Thoracic aorta (tissue), 2 donors: ENCODE results near the gene CHM. TPM values are rescaled to one million over a fixed set of nuclear protein-coding genes. Genes with fewer than 3 reads are reported as not detected.
"Not testable (repeated sequence)": the region's sequence is repeated elsewhere in the genome, so short reads cannot be mapped to it uniquely, and the experiment has no call there.

Experiments
- ATAC-seq: fragments of 150-250 bp; one replicate; pipeline ENCODE4 v1.8.0; 2017; ENCODE audit warnings: low read depth; ENCODE audit not compliant: insufficient number of reproducible peaks, low FRiP score
- DNase-seq: peaks from one replicate; pipeline ENCODE4 v3.0.0-alpha.2; 2020; ENCODE audit warnings: low spot score
- H3K27ac ChIP-seq, 2 donors: fragments of 200-600 bp; sonication (generic); 1 replicate in 1 of 2; 2 replicates in 1 of 2; pipeline ENCODE4 v1.5.1; 2016; ENCODE audit warnings: mild to moderate bottlenecking in 2 of 2, moderate library complexity in 2 of 2
- H3K27me3 ChIP-seq: fragments of 200-600 bp; sonication (generic); replicated peaks from 2 replicates; pipeline ENCODE4 v1.6.0; 2016; ENCODE audit warnings: mild to moderate bottlenecking; ENCODE audit not compliant: insufficient read depth
- H3K36me3 ChIP-seq: fragments of 200-600 bp; sonication (generic); one replicate; pipeline ENCODE4 v1.5.1; 2016
- H3K4me1 ChIP-seq, 2 donors: fragments of 200-600 bp; sonication (generic); 1 replicate in 1 of 2; 2 replicates in 1 of 2; pipeline versions ENCODE4 v1.5.1 to v1.6.0; 2016; ENCODE audit warnings: low read depth in 2 of 2, mild to moderate bottlenecking in 1 of 2; ENCODE audit not compliant: control insufficient read depth in 1 of 2
- H3K4me3 ChIP-seq: fragments of 200-600 bp; sonication (generic); 2 replicates; pipeline ENCODE4 v1.5.1; 2016; ENCODE audit warnings: mild to moderate bottlenecking
- H3K9me3 ChIP-seq: fragments of 200-600 bp; sonication (generic); 2 replicates; pipeline ENCODE4 v1.5.1; 2016
- total RNA-seq, 2 donors: library from RNA; depleted of rRNA; stranded (reverse); fragments of >200 nt; gene quantifications; one replicate each; pipeline versions ENCODE4 v1.1.0 to v1.2.3, GENCODE V29; 2016
- TF ChIP-seq, protein P1 (sequence below): fragments of 200-600 bp; sonication (generic); IDR thresholded peaks from one replicate; pipeline ENCODE4 v1.5.1; 2019; ENCODE audit warnings: antibody characterized with exemption

The CHM gene
- total RNA-seq, 2 donors from 2014 or later: 14.8 to 14.9 TPM

DNA sequence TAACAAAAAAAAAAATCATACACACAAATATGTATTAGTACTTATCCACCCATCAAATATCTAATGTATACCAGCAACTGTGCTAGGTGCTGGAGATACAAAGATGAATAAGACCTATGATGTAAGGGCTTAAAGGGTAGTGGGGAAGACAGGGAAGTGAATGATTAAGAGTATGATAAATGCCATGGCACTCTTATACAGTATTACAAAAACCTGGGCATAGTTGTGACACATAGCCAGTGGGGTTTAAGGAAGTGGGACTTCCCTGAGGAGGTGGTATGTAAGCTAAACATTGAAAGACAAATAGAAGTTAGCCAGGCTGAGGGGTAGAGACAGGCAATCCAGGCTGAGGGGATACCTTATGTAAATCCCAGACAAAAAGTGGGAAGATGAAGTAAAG, 23.5 kb downstream of the CHM start:
- Histone ChIP-seq H3K27me3 (no peaks in the 10 kb centered on the region), H3K36me3 (no peaks in the 10 kb centered on the region), H3K4me1 (no peaks in the 10 kb centered on the region), H3K9me3 (no peaks in the 10 kb centered on the region), H3K27ac (no peak overlapping the region), H3K4me3 (no peak overlapping the region)
- TF ChIP-seq, protein P1, sequence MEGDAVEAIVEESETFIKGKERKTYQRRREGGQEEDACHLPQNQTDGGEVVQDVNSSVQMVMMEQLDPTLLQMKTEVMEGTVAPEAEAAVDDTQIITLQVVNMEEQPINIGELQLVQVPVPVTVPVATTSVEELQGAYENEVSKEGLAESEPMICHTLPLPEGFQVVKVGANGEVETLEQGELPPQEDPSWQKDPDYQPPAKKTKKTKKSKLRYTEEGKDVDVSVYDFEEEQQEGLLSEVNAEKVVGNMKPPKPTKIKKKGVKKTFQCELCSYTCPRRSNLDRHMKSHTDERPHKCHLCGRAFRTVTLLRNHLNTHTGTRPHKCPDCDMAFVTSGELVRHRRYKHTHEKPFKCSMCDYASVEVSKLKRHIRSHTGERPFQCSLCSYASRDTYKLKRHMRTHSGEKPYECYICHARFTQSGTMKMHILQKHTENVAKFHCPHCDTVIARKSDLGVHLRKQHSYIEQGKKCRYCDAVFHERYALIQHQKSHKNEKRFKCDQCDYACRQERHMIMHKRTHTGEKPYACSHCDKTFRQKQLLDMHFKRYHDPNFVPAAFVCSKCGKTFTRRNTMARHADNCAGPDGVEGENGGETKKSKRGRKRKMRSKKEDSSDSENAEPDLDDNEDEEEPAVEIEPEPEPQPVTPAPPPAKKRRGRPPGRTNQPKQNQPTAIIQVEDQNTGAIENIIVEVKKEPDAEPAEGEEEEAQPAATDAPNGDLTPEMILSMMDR: no peak
- DNase-seq (no peak), ATAC-seq (no peak)

DNA sequence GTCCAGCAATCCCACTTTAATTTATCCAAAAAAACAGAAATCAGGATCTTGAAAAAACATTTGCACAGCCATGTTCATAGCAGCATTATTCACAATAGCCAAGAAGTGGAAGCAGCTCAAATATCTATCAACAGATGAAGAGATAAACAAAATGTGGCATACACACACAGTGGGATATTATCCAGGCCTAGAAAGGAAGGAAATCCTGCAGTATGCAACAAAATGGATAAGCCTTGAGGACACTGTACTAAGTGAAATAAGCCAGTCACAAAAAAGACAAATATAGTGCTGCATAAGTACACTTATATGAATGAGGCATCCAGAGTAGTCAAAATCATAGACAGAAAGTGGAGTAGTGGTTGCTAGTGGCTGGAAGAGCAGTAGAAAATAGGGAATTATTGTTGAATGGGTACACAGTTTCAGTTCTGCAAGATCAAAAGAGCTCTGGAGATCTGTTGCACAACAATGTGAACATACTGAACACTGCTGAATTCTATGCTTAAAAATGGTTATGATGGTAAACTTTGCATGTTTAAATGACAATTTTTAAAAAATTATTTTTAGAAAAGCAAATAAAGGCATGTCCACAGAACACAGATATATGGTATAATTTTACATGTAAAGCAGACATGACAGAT, 25.6 kb downstream of the CHM start:
- H3K4me1 ChIP-seq: no peaks in the 10 kb centered on the region
- DNase-seq (no peak), ATAC-seq (no peak)
- H3K36me3 ChIP-seq: no peaks in the 10 kb centered on the region
- no peaks in the 10 kb centered on the region for H3K9me3 ChIP-seq
- TF ChIP-seq, protein P1: no peak
- no peak overlapping the region for H3K4me3 ChIP-seq
- no peak overlapping the region for H3K27ac ChIP-seq
- no peaks in the 10 kb centered on the region for H3K27me3 ChIP-seq

DNA sequence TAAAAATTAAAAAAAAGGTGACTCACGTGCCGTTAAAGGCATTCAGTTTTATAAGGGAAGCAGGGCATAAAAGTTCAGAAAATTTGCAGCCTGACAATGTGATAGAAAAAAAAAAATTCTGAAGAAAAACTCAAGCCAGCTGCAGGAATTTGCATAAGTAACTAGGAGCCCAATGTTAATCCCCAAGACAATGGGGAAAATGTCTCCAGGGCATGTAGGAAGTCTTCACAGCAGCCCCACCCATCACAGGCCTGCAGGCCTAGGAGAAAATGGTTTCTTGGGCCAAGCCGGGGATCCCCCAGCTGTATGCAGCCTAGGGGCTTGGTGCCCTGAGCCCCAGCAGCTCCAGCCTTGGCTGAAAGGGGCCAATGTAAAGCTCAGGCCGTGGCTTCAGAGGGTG, 31.2 kb downstream of the CHM start:
- Histone ChIP-seq H3K9me3 (no peaks in the 10 kb centered on the region), H3K27ac (no peak overlapping the region), H3K4me1 (no peaks in the 10 kb centered on the region), H3K27me3 (no peaks in the 10 kb centered on the region), H3K4me3 (no peak overlapping the region), H3K36me3 (no peaks in the 10 kb centered on the region)
- DNase-seq (no peak), ATAC-seq (no peak)
- TF ChIP-seq, protein P1: no peak

DNA sequence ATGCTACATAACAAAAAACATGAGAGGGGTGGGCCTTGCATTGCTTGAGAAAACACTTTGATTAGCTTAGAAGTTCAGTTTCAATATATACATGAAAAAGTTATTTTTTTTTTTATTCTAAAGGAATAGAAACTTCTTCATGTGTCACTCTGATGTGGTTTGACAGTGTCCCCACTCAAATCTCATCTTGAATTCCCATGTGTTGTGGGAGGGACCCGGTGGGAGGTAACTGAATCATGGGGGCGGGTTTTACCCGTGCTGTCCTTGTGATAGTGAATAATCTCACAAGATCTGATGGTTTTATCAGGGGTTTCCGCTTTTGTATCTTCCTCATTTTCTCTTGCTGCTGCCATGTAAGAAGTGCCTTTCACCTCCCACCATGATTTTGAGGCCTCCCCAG, 32.4 kb downstream of the CHM start:
- H3K27ac ChIP-seq, H3K9me3 ChIP-seq, H3K4me3 ChIP-seq, H3K4me1 ChIP-seq, DNase-seq, H3K27me3 ChIP-seq, H3K36me3 ChIP-seq, ATAC-seq: not testable (repeated sequence)

GRCh38 chrX:86014421-86014820, 32.9 kb downstream of the CHM start:
- H3K36me3 ChIP-seq: no peaks in the 10 kb centered on the region
- H3K9me3 ChIP-seq: no peaks in the 10 kb centered on the region
- no peak for DNase-seq
- no peak overlapping the region for H3K4me3 ChIP-seq
- no peak overlapping the region for H3K27ac ChIP-seq
- no peaks in the 10 kb centered on the region for H3K4me1 ChIP-seq
- no peaks in the 10 kb centered on the region for H3K27me3 ChIP-seq
- ATAC-seq: no peak
- TF ChIP-seq, protein P1: no peak

DNA sequence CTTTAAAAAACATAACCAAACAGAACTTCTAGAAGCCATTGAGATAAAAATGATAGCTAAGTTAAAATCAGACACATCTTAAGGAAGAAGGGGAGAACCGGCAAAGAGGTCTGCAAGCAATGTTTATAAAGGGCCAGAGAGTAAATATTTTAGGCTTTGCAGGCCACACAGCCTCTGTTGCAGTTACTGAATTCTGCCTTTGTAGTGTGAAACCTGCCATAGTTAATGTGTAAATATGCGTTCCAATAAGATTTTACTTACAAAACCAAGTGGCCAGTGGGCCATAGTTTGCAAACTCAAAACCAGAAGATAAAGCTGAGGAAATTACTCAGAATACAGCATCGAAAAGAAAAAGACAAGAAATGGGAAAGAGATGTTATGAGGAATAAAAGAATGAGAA, 33.6 kb downstream of the CHM start:
- no peak for DNase-seq
- Histone ChIP-seq H3K27me3 (no peaks in the 10 kb centered on the region), H3K4me1 (no peaks in the 10 kb centered on the region), H3K27ac (no peak overlapping the region), H3K4me3 (no peak overlapping the region), H3K9me3 (no peaks in the 10 kb centered on the region), H3K36me3 (no peaks in the 10 kb centered on the region)
- ATAC-seq: no peak
- TF ChIP-seq, protein P1: no peak
